GM21367 (cell line): ENCODE results near the gene SMC5.
"Not testable (repeated sequence)": the region's sequence is repeated elsewhere in the genome, so short reads cannot be mapped to it uniquely, and the experiment has no call there.

Experiments
- ATAC-seq: cut with Tn5 transposase; IDR thresholded peaks from one replicate; pipeline ENCODE4 v1.9.1; 2021; ENCODE audit not compliant: unreplicated experiment

The SMC5 gene

GRCh38 chr9:70258692-70259511 lies at the start of gene SMC5:
Gene SMC5, plus strand, starts transcription at chr9:70258978. Its CDS starts 101 bp downstream, at chr9:70259079.
- peak; percentile 76 for ATAC-seq

- ATAC-seq = no peak
These were observed 41.7 kb upstream of the SMC5 start for GRCh38 chr9:70217029-70217428.

GRCh38 chr9:70218767-70219166 lies 40.0 kb upstream of the SMC5 start:
- ATAC-seq = no peak

GRCh38 chr9:70220216-70220615 lies 38.6 kb upstream of the SMC5 start:
- ATAC-seq = no peak

- ATAC-seq = no peak
These were observed 36.4 kb upstream of the SMC5 start for GRCh38 chr9:70222354-70222753.

- ATAC-seq = no peak
These were observed 30.7 kb upstream of the SMC5 start for GRCh38 chr9:70228118-70228517.

- no peak for ATAC-seq
These were observed 30.2 kb upstream of the SMC5 start for GRCh38 chr9:70228611-70229010.

GRCh38 chr9:70229026-70229425 lies 29.8 kb upstream of the SMC5 start:
- no peak for ATAC-seq

GRCh38 chr9:70229579-70229978 lies 29.2 kb upstream of the SMC5 start:
- ATAC-seq = no peak

GRCh38 chr9:70232476-70232875 lies 26.3 kb upstream of the SMC5 start:
- ATAC-seq = no peak

GRCh38 chr9:70234208-70234607 lies 24.6 kb upstream of the SMC5 start:
- ATAC-seq = not testable (repeated sequence)

- not testable (repeated sequence) for ATAC-seq
These were observed 12.8 kb upstream of the SMC5 start for GRCh38 chr9:70245952-70246351.

- ATAC-seq = no peak
These were observed 8.6 kb upstream of the SMC5 start for GRCh38 chr9:70250221-70250620.

- no peak for ATAC-seq
These were observed 3.3 kb upstream of the SMC5 start for GRCh38 chr9:70255486-70255885.

- ATAC-seq = no peak
These were observed 2.6 kb upstream of the SMC5 start for GRCh38 chr9:70256123-70256551.

GRCh38 chr9:70257502-70257901 lies 1.3 kb upstream of the SMC5 start:
- ATAC-seq = no peak

GRCh38 chr9:70257991-70258691 lies 637 bp upstream of the SMC5 start:
- ATAC-seq = peak; percentile 45

- ATAC-seq = no peak
These were observed 679 bp downstream of the SMC5 start for GRCh38 chr9:70259512-70259802.

GRCh38 chr9:70260007-70260443 lies 1.2 kb downstream of the SMC5 start:
- ATAC-seq = no peak

GRCh38 chr9:70260606-70261005 lies 1.8 kb downstream of the SMC5 start:
- peak; percentile 24 for ATAC-seq

- ATAC-seq = no peak
These were observed 2.5 kb downstream of the SMC5 start for GRCh38 chr9:70261131-70261870.

GRCh38 chr9:70262366-70262765 lies 3.6 kb downstream of the SMC5 start:
- no peak for ATAC-seq
